ENCODE results near the gene KCNQ4.

KCNQ4 gene

DNA sequence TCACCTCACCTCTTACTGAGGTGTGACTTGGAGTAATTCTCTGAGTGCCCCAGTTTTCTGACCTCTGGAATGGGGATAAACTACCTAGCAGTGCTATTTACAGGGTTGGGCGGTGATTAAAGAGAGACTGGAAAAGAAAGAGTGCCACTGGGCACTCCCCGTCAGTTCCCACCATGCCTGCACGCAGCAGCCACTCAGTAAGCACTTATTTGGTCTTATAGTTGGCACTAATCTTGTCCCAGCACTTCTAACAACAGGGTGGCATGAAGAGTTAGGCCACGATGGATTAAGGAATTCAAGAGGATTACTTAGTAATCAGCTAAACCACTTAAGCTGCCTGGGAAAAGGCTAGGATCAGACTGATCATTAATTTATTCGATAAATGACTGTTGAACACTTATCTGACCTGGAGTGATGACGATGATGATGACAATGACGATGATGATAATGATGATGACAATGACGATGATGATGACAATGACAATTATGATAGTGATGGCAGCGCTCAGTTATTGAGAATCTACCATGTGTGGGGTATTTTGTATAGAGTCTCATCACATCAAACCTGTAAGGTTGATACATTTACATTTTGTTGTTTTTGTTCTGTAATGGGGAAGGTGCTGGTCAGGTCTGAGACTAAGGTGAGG, 73.2 kb downstream of the KCNQ4 start:
- H3K4me1 ChIP-seq (ENCODE audit: insufficient read depth, low read length): no peaks in the 10 kb centered on the region
- no peaks in the 10 kb centered on the region for H4K20me1 ChIP-seq (ENCODE audit: insufficient read depth, low read length)
- DNase-seq: no peak
- no peaks in the 10 kb centered on the region for H3K36me3 ChIP-seq (ENCODE audit: insufficient read depth, low read length)
- no peak overlapping the region for H3K9ac ChIP-seq (ENCODE audit: low read depth, low read length)
- no peaks in the 10 kb centered on the region for H3K27me3 ChIP-seq (ENCODE audit: insufficient read depth, low read length, poor library complexity)
- H3K27ac ChIP-seq (ENCODE audit: low read length): no peak overlapping the region
- TF ChIP-seq CTCF (IDR thresholded peaks at IDR 0.05; ENCODE audit: borderline replicate concordance, extremely low read depth, low read length, poor library complexity, severe bottlenecking) (no peak), EZH2 (IDR thresholded peaks at IDR 0.05; ENCODE audit: borderline replicate concordance, low read depth, low read length, severe bottlenecking) (no peak)
- H3K4me3 ChIP-seq (ENCODE audit: low read depth in 1 of 2, low read length in 2 of 2): no peak overlapping the region
- no peaks in the 10 kb centered on the region for H3K9me3 ChIP-seq (ENCODE audit: insufficient read depth, low read length, severe bottlenecking)
- no peaks in the 10 kb centered on the region for H3K79me2 ChIP-seq (ENCODE audit: insufficient read depth, low read length)
- ATAC-seq (ENCODE audit: insufficient read depth, low read depth): no peak
- no peak overlapping the region for H3K4me2 ChIP-seq (ENCODE audit: insufficient read depth, low read length)
- no peak overlapping the region for H2AFZ ChIP-seq (ENCODE audit: low read depth, low read length)

DNA sequence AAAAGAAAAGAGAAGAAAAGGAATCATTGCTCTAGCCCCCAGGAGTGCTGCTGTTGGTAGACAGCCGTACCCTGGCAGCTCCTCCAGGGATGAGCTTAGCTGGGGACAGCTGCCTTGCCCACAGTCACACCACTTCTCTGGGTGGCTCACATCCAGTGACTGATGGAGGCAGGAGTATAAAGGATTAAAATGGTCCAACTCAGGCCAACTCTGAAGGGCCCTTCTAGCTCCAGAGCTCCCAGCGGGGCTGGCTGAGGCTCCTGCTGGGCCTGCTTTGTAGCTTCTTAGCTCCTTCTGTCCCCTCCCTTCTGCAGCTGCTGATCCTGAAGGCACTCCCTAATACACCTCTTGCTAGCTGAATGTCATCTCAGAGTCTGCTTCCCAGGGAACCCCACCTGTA, 74.2 kb downstream of the KCNQ4 start:
- Histone ChIP-seq H3K4me1 (ENCODE audit: insufficient read depth, low read length) (no peaks in the 10 kb centered on the region), H3K4me2 (ENCODE audit: insufficient read depth, low read length) (no peak overlapping the region), H3K4me3 (ENCODE audit: low read depth in 1 of 2, low read length in 2 of 2) (no peak overlapping the region), H3K36me3 (ENCODE audit: insufficient read depth, low read length) (no peaks in the 10 kb centered on the region), H2AFZ (ENCODE audit: low read depth, low read length) (no peak overlapping the region), H4K20me1 (ENCODE audit: insufficient read depth, low read length) (no peaks in the 10 kb centered on the region), H3K9ac (ENCODE audit: low read depth, low read length) (no peak overlapping the region), H3K27me3 (ENCODE audit: insufficient read depth, low read length, poor library complexity) (no peaks in the 10 kb centered on the region), H3K27ac (ENCODE audit: low read length) (no peak overlapping the region), H3K9me3 (ENCODE audit: insufficient read depth, low read length, severe bottlenecking) (no peaks in the 10 kb centered on the region), H3K79me2 (ENCODE audit: insufficient read depth, low read length) (no peaks in the 10 kb centered on the region)
- DNase-seq (no peak), ATAC-seq (ENCODE audit: insufficient read depth, low read depth) (no peak)
- no peak for TF ChIP-seq EZH2 (IDR thresholded peaks at IDR 0.05; ENCODE audit: borderline replicate concordance, low read depth, low read length, severe bottlenecking)

- H3K79me2 ChIP-seq (ENCODE audit: insufficient read depth, low read length): no peaks in the 10 kb centered on the region
- no peak overlapping the region for H3K4me3 ChIP-seq (ENCODE audit: low read depth in 1 of 2, low read length in 2 of 2)
- no peaks in the 10 kb centered on the region for H4K20me1 ChIP-seq (ENCODE audit: insufficient read depth, low read length)
- H3K4me2 ChIP-seq (ENCODE audit: insufficient read depth, low read length): no peak overlapping the region
- no peaks in the 10 kb centered on the region for H3K27me3 ChIP-seq (ENCODE audit: insufficient read depth, low read length, poor library complexity)
- TF ChIP-seq EZH2 (IDR thresholded peaks at IDR 0.05; ENCODE audit: borderline replicate concordance, low read depth, low read length, severe bottlenecking) (no peak), CTCF (IDR thresholded peaks at IDR 0.05; ENCODE audit: borderline replicate concordance, extremely low read depth, low read length, poor library complexity, severe bottlenecking) (no peak)
- no peak for ATAC-seq (ENCODE audit: insufficient read depth, low read depth)
- no peak overlapping the region for H3K9ac ChIP-seq (ENCODE audit: low read depth, low read length)
- no peaks in the 10 kb centered on the region for H3K36me3 ChIP-seq (ENCODE audit: insufficient read depth, low read length)
- H3K4me1 ChIP-seq (ENCODE audit: insufficient read depth, low read length): no peaks in the 10 kb centered on the region
- no peak overlapping the region for H3K27ac ChIP-seq (ENCODE audit: low read length)
- H2AFZ ChIP-seq (ENCODE audit: low read depth, low read length): no peak overlapping the region
- DNase-seq: no peak
- H3K9me3 ChIP-seq (ENCODE audit: insufficient read depth, low read length, severe bottlenecking): no peaks in the 10 kb centered on the region
Observed at GRCh38 chr1:40858856-40859416, 75.3 kb downstream of the KCNQ4 start.

DNA sequence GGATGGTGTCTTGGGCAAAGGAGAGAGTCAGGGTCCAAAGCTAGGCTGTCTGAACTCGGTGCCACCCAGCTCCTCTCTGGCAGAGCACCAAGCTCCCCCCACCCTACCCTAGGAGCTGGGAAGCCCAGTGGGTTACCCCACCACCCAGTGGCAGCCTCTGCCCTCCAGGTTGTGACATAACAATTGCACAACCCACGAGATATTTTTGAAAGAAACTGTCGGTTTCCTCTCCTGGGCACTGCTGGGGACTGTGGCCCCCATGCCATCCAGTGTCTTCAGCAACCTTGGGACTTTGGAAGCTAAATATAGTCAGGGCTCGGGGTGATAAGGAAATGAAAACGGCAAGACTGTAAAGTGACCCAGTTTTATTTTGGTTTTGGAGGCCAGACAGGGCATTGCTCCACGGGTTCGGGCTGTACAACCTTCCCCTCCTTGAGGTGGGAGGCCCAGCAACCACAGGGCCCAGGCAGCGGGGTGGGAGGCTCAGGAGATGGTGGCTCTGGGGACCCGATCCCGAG, 77.2 kb downstream of the KCNQ4 start:
- Histone ChIP-seq H3K79me2 (ENCODE audit: insufficient read depth, low read length) (no peaks in the 10 kb centered on the region), H4K20me1 (ENCODE audit: insufficient read depth, low read length) (no peaks in the 10 kb centered on the region), H3K4me3 (ENCODE audit: low read depth in 1 of 2, low read length in 2 of 2) (no peak overlapping the region), H3K27ac (ENCODE audit: low read length) (no peak overlapping the region), H3K27me3 (ENCODE audit: insufficient read depth, low read length, poor library complexity) (no peaks in the 10 kb centered on the region), H3K4me2 (ENCODE audit: insufficient read depth, low read length) (no peak overlapping the region), H3K9me3 (ENCODE audit: insufficient read depth, low read length, severe bottlenecking) (no peaks in the 10 kb centered on the region), H3K36me3 (ENCODE audit: insufficient read depth, low read length) (no peaks in the 10 kb centered on the region), H3K4me1 (ENCODE audit: insufficient read depth, low read length) (no peaks in the 10 kb centered on the region), H2AFZ (ENCODE audit: low read depth, low read length) (no peak overlapping the region), H3K9ac (ENCODE audit: low read depth, low read length) (no peak overlapping the region)
- DNase-seq (no peak), ATAC-seq (ENCODE audit: insufficient read depth, low read depth) (no peak)
- no peak for TF ChIP-seq EZH2 (IDR thresholded peaks at IDR 0.05; ENCODE audit: borderline replicate concordance, low read depth, low read length, severe bottlenecking)
- TF ChIP-seq CTCF (IDR thresholded peaks at IDR 0.05; ENCODE audit: borderline replicate concordance, extremely low read depth, low read length, poor library complexity, severe bottlenecking): no peak

Data from DND-41 (cell line).